ENCODE results near the gene SOWAHD. TPM values are rescaled to one million over a fixed set of nuclear protein-coding genes. Genes with fewer than 3 reads are reported as not detected.

The SOWAHD gene
- total and polyA plus RNA-seq, 2 donors (not counting 1 experiment from before 2014, with no cell fraction given), result 3.8 to 14.9 TPM

- Histone ChIP-seq H3K9ac (ENCODE audit: low read length) (peak overlapping the region; percentile 72), H3K27ac (ENCODE audit: low read length in 2 of 2) (peak overlapping the region; percentile 70 to 89), H3K4me2 (replicated peaks; ENCODE audit: low read depth, low read length, poor library complexity, severe bottlenecking) (peak overlapping the region; percentile 78), H3K27me3 (replicated peaks in 1 of 4; ENCODE audit: control extremely low read depth in 1 of 4, control insufficient read depth in 3 of 4, insufficient read depth in 4 of 4, low read length in 3 of 4) (no peaks in the 10 kb centered on the region), H3K36me3 (replicated peaks in 1 of 2; ENCODE audit: control extremely low read depth in 1 of 2, control insufficient read depth in 1 of 2, extremely low read depth in 1 of 2, insufficient read depth in 2 of 2, low read length in 1 of 2) (no peaks in the 10 kb centered on the region), H3K79me2 (ENCODE audit: control insufficient read depth, insufficient read depth, low read length) (peaks cover 5% of the 10 kb centered on the region), H3K9me3 (ENCODE audit: control extremely low read depth in 1 of 3, control insufficient read depth in 2 of 3, insufficient read depth in 1 of 3, low read length in 2 of 3) (no peaks in the 10 kb centered on the region), H2AFZ (ENCODE audit: insufficient read depth, low read depth, low read length, poor library complexity, severe bottlenecking) (peak overlapping the region; percentile 62), H4K20me1 (ENCODE audit: control insufficient read depth, insufficient read depth, low read length, poor library complexity, severe bottlenecking) (no peaks in the 10 kb centered on the region), H3K4me1 (ENCODE audit: control insufficient read depth in 2 of 2, insufficient read depth in 2 of 2, low read length in 2 of 2) (peaks cover 75% of the 10 kb centered on the region in 2 donors), H3K4me3 (ENCODE audit: control extremely low read depth in 1 of 5, extremely low read depth in 1 of 5, insufficient read depth in 1 of 5, low read depth in 2 of 5, low read length in 4 of 5) (peak overlapping the region; percentile 32 to 68 (median 58))
- Mint-ChIP-seq H3K4me3 (peak overlapping the region; percentile 88), H3K27ac (peak overlapping the region; percentile 89), H3K27me3 (no peaks in the 10 kb centered on the region), H3K9me3 (ENCODE audit: insufficient read depth) (no peaks in the 10 kb centered on the region), H3K4me1 (peaks cover 70% of the 10 kb centered on the region)
- ChIA-PET CTCF (interaction anchor here (0.6 to 7.9 kb wide), 8 partner anchors 8 to 244 kb away, joined by 3 to 35 read pairs (median 5); partner anchors contain the start of gene RPL39), POLR2A (interaction anchor here (0.5 to 1.7 kb wide), 5 partner anchors 32 to 194 kb away, joined by 3 to 8 read pairs (median 4); partner anchors contain the start of genes RPL39, SEPTIN6 and STEEP1)
- WGBS (ENCODE audit: insufficient coverage), result 41% methylated on average over 17 of the region's 44 CpGs
- TF ChIP-seq, protein P1, sequence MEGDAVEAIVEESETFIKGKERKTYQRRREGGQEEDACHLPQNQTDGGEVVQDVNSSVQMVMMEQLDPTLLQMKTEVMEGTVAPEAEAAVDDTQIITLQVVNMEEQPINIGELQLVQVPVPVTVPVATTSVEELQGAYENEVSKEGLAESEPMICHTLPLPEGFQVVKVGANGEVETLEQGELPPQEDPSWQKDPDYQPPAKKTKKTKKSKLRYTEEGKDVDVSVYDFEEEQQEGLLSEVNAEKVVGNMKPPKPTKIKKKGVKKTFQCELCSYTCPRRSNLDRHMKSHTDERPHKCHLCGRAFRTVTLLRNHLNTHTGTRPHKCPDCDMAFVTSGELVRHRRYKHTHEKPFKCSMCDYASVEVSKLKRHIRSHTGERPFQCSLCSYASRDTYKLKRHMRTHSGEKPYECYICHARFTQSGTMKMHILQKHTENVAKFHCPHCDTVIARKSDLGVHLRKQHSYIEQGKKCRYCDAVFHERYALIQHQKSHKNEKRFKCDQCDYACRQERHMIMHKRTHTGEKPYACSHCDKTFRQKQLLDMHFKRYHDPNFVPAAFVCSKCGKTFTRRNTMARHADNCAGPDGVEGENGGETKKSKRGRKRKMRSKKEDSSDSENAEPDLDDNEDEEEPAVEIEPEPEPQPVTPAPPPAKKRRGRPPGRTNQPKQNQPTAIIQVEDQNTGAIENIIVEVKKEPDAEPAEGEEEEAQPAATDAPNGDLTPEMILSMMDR (IDR thresholded peaks at IDR 0.05), result no peak
- TF ChIP-seq EZH2 (IDR thresholded peaks at IDR 0.05; ENCODE audit: borderline replicate concordance, insufficient read depth, low read depth, low read length, poor library complexity, severe bottlenecking), result no peak
- ATAC-seq (ENCODE audit: low read depth), result no peak
- intact Hi-C loops (cut with micrococcal nuclease), result loop anchor here (5.0 kb wide), 2 partner anchors 33 to 72 kb away; partner anchors contain the start of gene RPL39
- no peak for DNase-seq
Observed at GRCh38 chrX:119759248-119759766, 919 bp downstream of the SOWAHD start.

Measured in B cell (primary cell).